ENCODE results near the gene VPS51.

Gene VPS51

DNA sequence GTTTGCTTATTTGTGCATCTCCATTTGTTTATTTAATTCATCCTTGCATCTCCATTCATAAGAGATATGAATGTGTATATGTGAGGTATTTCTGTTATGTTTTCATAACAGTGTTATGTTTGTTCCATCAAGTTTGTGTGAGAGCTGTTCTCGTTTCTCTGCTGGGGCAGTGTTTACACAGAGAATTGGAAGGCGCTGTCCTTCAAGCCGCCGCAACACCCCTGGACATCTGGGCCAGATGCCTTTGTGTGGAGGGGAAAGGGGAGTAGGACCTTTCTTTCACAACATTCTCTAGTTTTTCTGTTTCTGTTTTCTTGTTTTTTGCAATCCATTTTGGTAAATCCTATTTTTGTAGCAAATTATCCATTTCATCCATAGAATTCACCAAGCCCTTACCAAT is 8.6 kb downstream of the VPS51 start:
- no peaks in the 10 kb centered on the region for H3K27me3 ChIP-seq (ENCODE audit: low read depth, low read length)
- no peak overlapping the region for H3K4me3 ChIP-seq (ENCODE audit: low read length)
- H3K36me3 ChIP-seq (replicated peaks; ENCODE audit: low read depth, low read length): peaks cover 17% of the 10 kb centered on the region
- TF ChIP-seq, protein P1, sequence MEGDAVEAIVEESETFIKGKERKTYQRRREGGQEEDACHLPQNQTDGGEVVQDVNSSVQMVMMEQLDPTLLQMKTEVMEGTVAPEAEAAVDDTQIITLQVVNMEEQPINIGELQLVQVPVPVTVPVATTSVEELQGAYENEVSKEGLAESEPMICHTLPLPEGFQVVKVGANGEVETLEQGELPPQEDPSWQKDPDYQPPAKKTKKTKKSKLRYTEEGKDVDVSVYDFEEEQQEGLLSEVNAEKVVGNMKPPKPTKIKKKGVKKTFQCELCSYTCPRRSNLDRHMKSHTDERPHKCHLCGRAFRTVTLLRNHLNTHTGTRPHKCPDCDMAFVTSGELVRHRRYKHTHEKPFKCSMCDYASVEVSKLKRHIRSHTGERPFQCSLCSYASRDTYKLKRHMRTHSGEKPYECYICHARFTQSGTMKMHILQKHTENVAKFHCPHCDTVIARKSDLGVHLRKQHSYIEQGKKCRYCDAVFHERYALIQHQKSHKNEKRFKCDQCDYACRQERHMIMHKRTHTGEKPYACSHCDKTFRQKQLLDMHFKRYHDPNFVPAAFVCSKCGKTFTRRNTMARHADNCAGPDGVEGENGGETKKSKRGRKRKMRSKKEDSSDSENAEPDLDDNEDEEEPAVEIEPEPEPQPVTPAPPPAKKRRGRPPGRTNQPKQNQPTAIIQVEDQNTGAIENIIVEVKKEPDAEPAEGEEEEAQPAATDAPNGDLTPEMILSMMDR (IDR thresholded peaks at IDR 0.05; ENCODE audit: low read depth, low read length): no peak
- no peak for TF ChIP-seq EZH2phosphoT487 (IDR thresholded peaks at IDR 0.05; ENCODE audit: low read depth)
- H3K9me3 ChIP-seq (ENCODE audit: insufficient read depth, low read length): no peaks in the 10 kb centered on the region
- H2AFZ ChIP-seq (ENCODE audit: low read depth, low read length): no peak overlapping the region
- no peaks in the 10 kb centered on the region for H4K20me1 ChIP-seq (ENCODE audit: insufficient read depth, low read length)
- H3K9ac ChIP-seq (ENCODE audit: low read length): no peak overlapping the region
- H3K27ac ChIP-seq (ENCODE audit: low read length): no peak overlapping the region
- H3K4me2 ChIP-seq (ENCODE audit: low read length): no peak overlapping the region
- H3K79me2 ChIP-seq (ENCODE audit: low read length): peaks cover 13% of the 10 kb centered on the region; the same call in 1 of the 2 replicates
- H3K4me1 ChIP-seq (ENCODE audit: low read length): no peaks in the 10 kb centered on the region

GRCh38 chr11:65107078-65107477 is 11.1 kb downstream of the VPS51 start:
- Histone ChIP-seq H4K20me1 (ENCODE audit: insufficient read depth, low read length) (peaks cover 5% of the 10 kb centered on the region), H3K4me1 (ENCODE audit: low read length) (peaks cover 12% of the 10 kb centered on the region), H3K27ac (ENCODE audit: low read length) (no peak overlapping the region), H3K9me3 (ENCODE audit: insufficient read depth, low read length) (no peaks in the 10 kb centered on the region), H3K4me3 (ENCODE audit: low read length) (no peak overlapping the region), H3K9ac (ENCODE audit: low read length) (no peak overlapping the region), H3K27me3 (ENCODE audit: low read depth, low read length) (no peaks in the 10 kb centered on the region), H3K4me2 (ENCODE audit: low read length) (no peak overlapping the region), H2AFZ (ENCODE audit: low read depth, low read length) (no peak overlapping the region), H3K79me2 (ENCODE audit: low read length) (peaks cover 13% of the 10 kb centered on the region), H3K36me3 (replicated peaks; ENCODE audit: low read depth, low read length) (peaks cover 14% of the 10 kb centered on the region)
- TF ChIP-seq, protein P1 (IDR thresholded peaks at IDR 0.05; ENCODE audit: low read depth, low read length): no peak
- no peak for TF ChIP-seq EZH2phosphoT487 (IDR thresholded peaks at IDR 0.05; ENCODE audit: low read depth)

GRCh38 chr11:65107751-65108468 is 11.9 kb downstream of the VPS51 start:
- H3K4me1 ChIP-seq (ENCODE audit: low read length): peaks cover 12% of the 10 kb centered on the region
- peaks cover 14% of the 10 kb centered on the region for H3K36me3 ChIP-seq (replicated peaks; ENCODE audit: low read depth, low read length)
- no peak overlapping the region for H3K27ac ChIP-seq (ENCODE audit: low read length)
- H3K79me2 ChIP-seq (ENCODE audit: low read length): peaks cover 11% of the 10 kb centered on the region
- H3K27me3 ChIP-seq (ENCODE audit: low read depth, low read length): no peaks in the 10 kb centered on the region
- H4K20me1 ChIP-seq (ENCODE audit: insufficient read depth, low read length): peaks cover 5% of the 10 kb centered on the region
- no peak overlapping the region for H3K4me3 ChIP-seq (ENCODE audit: low read length)
- no peak overlapping the region for H2AFZ ChIP-seq (ENCODE audit: low read depth, low read length)
- H3K9ac ChIP-seq (ENCODE audit: low read length): no peak overlapping the region
- no peaks in the 10 kb centered on the region for H3K9me3 ChIP-seq (ENCODE audit: insufficient read depth, low read length)
- H3K4me2 ChIP-seq (ENCODE audit: low read length): no peak overlapping the region
- no peak for TF ChIP-seq EZH2phosphoT487 (IDR thresholded peaks at IDR 0.05; ENCODE audit: low read depth)
- TF ChIP-seq, protein P1 (IDR thresholded peaks at IDR 0.05; ENCODE audit: low read depth, low read length): no peak

- TF ChIP-seq, protein P1 (IDR thresholded peaks at IDR 0.05; ENCODE audit: low read depth, low read length): no peak
- no peak for TF ChIP-seq EZH2phosphoT487 (IDR thresholded peaks at IDR 0.05; ENCODE audit: low read depth)
- Histone ChIP-seq H3K9me3 (ENCODE audit: insufficient read depth, low read length) (no peaks in the 10 kb centered on the region), H3K79me2 (ENCODE audit: low read length) (peaks cover 16% of the 10 kb centered on the region), H3K4me3 (ENCODE audit: low read length) (no peak overlapping the region), H3K4me1 (ENCODE audit: low read length) (peaks cover 19% of the 10 kb centered on the region), H3K4me2 (ENCODE audit: low read length) (no peak overlapping the region), H4K20me1 (ENCODE audit: insufficient read depth, low read length) (peaks cover 5% of the 10 kb centered on the region), H3K9ac (ENCODE audit: low read length) (no peak overlapping the region), H3K27me3 (ENCODE audit: low read depth, low read length) (no peaks in the 10 kb centered on the region), H3K36me3 (replicated peaks; ENCODE audit: low read depth, low read length) (peaks cover 14% of the 10 kb centered on the region), H2AFZ (ENCODE audit: low read depth, low read length) (no peak overlapping the region), H3K27ac (ENCODE audit: low read length) (no peak overlapping the region)
Observed at GRCh38 chr11:65108469-65109123, 12.6 kb downstream of the VPS51 start.

Data from OCI-LY3 (cell line).